CD8-positive, alpha-beta memory T cell (primary cell): Measurements from ENCODE around the gene PAK4. TPM values are rescaled to one million over a fixed set of nuclear protein-coding genes. Genes with fewer than 3 reads are reported as not detected.

Experiments used
- CTCF ChIA-PET: fragments of 350-600 bp; sonication (Branson Sonifier 250); formaldehyde crosslinking; loops from one replicate; lab custom pipeline; 2021; ENCODE audit warnings: antibody characterized with exemption; lab: Charles Lee
- POLR2A ChIA-PET: fragments of 350-600 bp; sonication (Branson Sonifier 250); formaldehyde crosslinking; loops from one replicate; lab custom pipeline; 2021; ENCODE audit warnings: antibody characterized with exemption; lab: Charles Lee
- DNase-seq, 5 donors: peaks; one replicate each; pipeline versions ENCODE4 v3.0.0 to v3.0.0-alpha.2; 2020 to 2022; ENCODE audit warnings: mixed read lengths in 1 of 5
- H3K27ac ChIP-seq: one replicate; pipeline ENCODE4 v1.7.0; 2013; ENCODE audit warnings: low read depth, mild to moderate bottlenecking, low read length, moderate library complexity
- H3K27me3 ChIP-seq: 2 replicates; pipeline ENCODE4 v1.7.0; 2013; ENCODE audit warnings: low read length, mild to moderate bottlenecking; ENCODE audit not compliant: insufficient read depth, poor library complexity, severe bottlenecking
- H3K36me3 ChIP-seq: 2 replicates; pipeline ENCODE4 v1.7.0; 2013; ENCODE audit warnings: mild to moderate bottlenecking, low read length, moderate library complexity; ENCODE audit not compliant: insufficient read depth
- H3K4me1 ChIP-seq: 2 replicates; pipeline ENCODE4 v1.7.0; 2013; ENCODE audit warnings: mild to moderate bottlenecking, low read length, moderate library complexity; ENCODE audit not compliant: insufficient read depth
- H3K4me3 ChIP-seq: 2 replicates; pipeline ENCODE4 v1.7.0; 2013; ENCODE audit warnings: mild to moderate bottlenecking, low read length
- H3K9me3 ChIP-seq: 2 replicates; pipeline ENCODE4 v1.7.0; 2013; ENCODE audit warnings: mild to moderate bottlenecking, low read length
- H3K27ac Mint-ChIP-seq, 8 donors: one replicate each; pipeline ENCODE4 v1.8.0; 2020 to 2021; ENCODE audit warnings: mixed read lengths in 8 of 8, mild to moderate bottlenecking in 6 of 8, inconsistent platforms in 3 of 8, moderate library complexity in 3 of 8
- H3K27me3 Mint-ChIP-seq, 2 donors: one replicate each; pipeline ENCODE4 v1.8.0; 2020 to 2021; ENCODE audit warnings: mixed read lengths in 2 of 2, mild to moderate bottlenecking in 1 of 2, moderate library complexity in 1 of 2
- H3K36me3 Mint-ChIP-seq, 3 donors: one replicate each; pipeline ENCODE4 v1.8.0; 2020 to 2021; ENCODE audit warnings: mixed read lengths in 3 of 3, inconsistent platforms in 1 of 3, mild to moderate bottlenecking in 1 of 3
- H3K4me1 Mint-ChIP-seq, 3 donors: one replicate each; pipeline ENCODE4 v1.8.0; 2020 to 2021; ENCODE audit warnings: mixed read lengths in 3 of 3, inconsistent platforms in 1 of 3, mild to moderate bottlenecking in 1 of 3
- H3K4me3 Mint-ChIP-seq, 7 donors: one replicate each; pipeline ENCODE4 v1.8.0; 2020 to 2021; ENCODE audit warnings: mixed read lengths in 7 of 7, mild to moderate bottlenecking in 6 of 7, moderate library complexity in 4 of 7, inconsistent platforms in 2 of 7
- H3K9me3 Mint-ChIP-seq, 5 donors: one replicate each; pipeline ENCODE4 v1.8.0; 2020 to 2022; ENCODE audit warnings: mixed read lengths in 5 of 5, mild to moderate bottlenecking in 3 of 5, moderate library complexity in 2 of 5, inconsistent platforms in 1 of 5
- polyA plus RNA-seq: library from polyadenylated mRNA; unstranded; fragments of 300-500 nt; fragmentation: Illumina TruSeq; gene quantifications from one replicate; pipeline ENCODE4 v1.2.3, GENCODE V29; 2021
- total RNA-seq, 2 experiments: library from RNA; stranded (reverse); gene quantifications; one replicate each; pipeline ENCODE4 v1.2.3, GENCODE V29; 2021

The PAK4 gene
- total and polyA plus RNA-seq, 3 experiments from 2014 or later = 1.8 to 21.8 (median 21.3) TPM

GRCh38 chr19:39104186-39104596 is 21.4 kb upstream of the PAK4 start:
- Histone ChIP-seq H3K27ac (no peak overlapping the region), H3K9me3 (no peaks in the 10 kb centered on the region), H3K4me1 (no peaks in the 10 kb centered on the region), H3K4me3 (no peak overlapping the region), H3K36me3 (no peaks in the 10 kb centered on the region), H3K27me3 (no peaks in the 10 kb centered on the region)
- DNase-seq = no peak
- H3K27ac Mint-ChIP-seq = no peak overlapping the region
- POLR2A ChIA-PET = no interaction called here
- peaks cover 9 to 12% of the 10 kb centered on the region in 2 donors for H3K27me3 Mint-ChIP-seq
- no peaks in the 10 kb centered on the region for H3K9me3 Mint-ChIP-seq
- no peaks in the 10 kb centered on the region for H3K36me3 Mint-ChIP-seq
- CTCF ChIA-PET = no interaction called here
- H3K4me1 Mint-ChIP-seq = no peaks in the 10 kb centered on the region
- no peak overlapping the region for H3K4me3 Mint-ChIP-seq

GRCh38 chr19:39106194-39106593 is 19.4 kb upstream of the PAK4 start:
- no peaks in the 10 kb centered on the region for H3K9me3 ChIP-seq
- ChIA-PET CTCF (interaction anchor here (1.0 kb wide), 1 partner anchor 54 kb away, joined by 3 read pairs; no protein-coding TSS in a partner anchor), POLR2A (no interaction called here)
- peak overlapping the region in 1 of 8 donors; percentile 17 for H3K27ac Mint-ChIP-seq
- H3K4me1 ChIP-seq = no peaks in the 10 kb centered on the region
- no peak overlapping the region for H3K4me3 ChIP-seq
- H3K4me1 Mint-ChIP-seq = peaks cover 3 to 5% (median 4%) of the 10 kb centered on the region in 3 donors
- DNase-seq = no peak
- no peak overlapping the region for H3K27ac ChIP-seq
- H3K27me3 ChIP-seq = no peaks in the 10 kb centered on the region
- no peaks in the 10 kb centered on the region for H3K9me3 Mint-ChIP-seq
- H3K4me3 Mint-ChIP-seq = no peak overlapping the region
- H3K36me3 ChIP-seq = no peaks in the 10 kb centered on the region
- peaks cover 0 to 9% of the 10 kb centered on the region in 2 donors for H3K27me3 Mint-ChIP-seq
- no peaks in the 10 kb centered on the region for H3K36me3 Mint-ChIP-seq

DNA sequence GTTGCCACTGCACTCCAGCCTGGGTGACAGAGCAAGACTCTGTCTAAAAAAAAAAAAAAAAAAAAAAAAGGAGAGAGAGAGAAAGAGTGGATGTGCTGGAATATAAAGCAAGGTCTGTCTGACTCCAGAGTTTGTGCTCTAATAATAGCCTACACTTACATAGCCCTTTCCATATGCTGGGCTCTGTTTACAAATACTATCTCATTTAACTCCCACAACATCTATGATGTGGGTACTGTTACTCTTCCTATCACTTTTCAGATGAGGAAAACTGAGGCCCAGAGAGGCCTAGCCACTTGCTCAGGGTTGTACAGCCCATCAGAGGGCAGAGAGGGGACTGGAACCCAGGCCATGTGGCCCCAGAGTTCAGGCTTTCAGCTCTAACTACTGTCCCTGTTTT is 15.9 kb upstream of the PAK4 start:
- ChIA-PET POLR2A (no interaction called here), CTCF (interaction anchor here (0.7 to 3.2 kb wide), 14 partner anchors 9 to 423 kb away, joined by 3 to 10 read pairs (median 3); partner anchors contain the start of genes EID2B and SAMD4B)
- no peaks in the 10 kb centered on the region for H3K27me3 ChIP-seq
- no peaks in the 10 kb centered on the region for H3K4me1 ChIP-seq
- H3K9me3 ChIP-seq = no peaks in the 10 kb centered on the region
- Mint-ChIP-seq H3K4me1 (peaks cover 3 to 5% (median 4%) of the 10 kb centered on the region in 3 donors), H3K4me3 (no peak overlapping the region), H3K27ac (no peak overlapping the region), H3K36me3 (no peaks in the 10 kb centered on the region), H3K9me3 (no peaks in the 10 kb centered on the region), H3K27me3 (peaks cover 0 to 20% of the 10 kb centered on the region in 2 donors)
- no peak overlapping the region for H3K27ac ChIP-seq
- H3K4me3 ChIP-seq = no peak overlapping the region
- DNase-seq = no peak
- H3K36me3 ChIP-seq = no peaks in the 10 kb centered on the region

GRCh38 chr19:39110263-39110967 is 15.2 kb upstream of the PAK4 start:
- Histone ChIP-seq H3K27me3 (no peaks in the 10 kb centered on the region), H3K36me3 (no peaks in the 10 kb centered on the region), H3K9me3 (no peaks in the 10 kb centered on the region), H3K4me1 (no peaks in the 10 kb centered on the region), H3K4me3 (no peak overlapping the region), H3K27ac (no peak overlapping the region)
- Mint-ChIP-seq H3K9me3 (no peaks in the 10 kb centered on the region), H3K36me3 (no peaks in the 10 kb centered on the region), H3K4me3 (no peak overlapping the region), H3K4me1 (peaks cover 3 to 5% (median 4%) of the 10 kb centered on the region in 3 donors), H3K27ac (peak overlapping the region in 3 of 8 donors; percentile 17 to 61 (median 23)), H3K27me3 (peaks cover 0 to 23% of the 10 kb centered on the region in 2 donors)
- DNase-seq = peak; percentile 44 to 80 (median 64)
- CTCF ChIA-PET = interaction anchor here (0.7 to 3.2 kb wide), 17 partner anchors 10 to 422 kb away, joined by 3 to 10 read pairs (median 4); partner anchors contain the start of genes EID2B and SAMD4B
- POLR2A ChIA-PET = no interaction called here

DNA sequence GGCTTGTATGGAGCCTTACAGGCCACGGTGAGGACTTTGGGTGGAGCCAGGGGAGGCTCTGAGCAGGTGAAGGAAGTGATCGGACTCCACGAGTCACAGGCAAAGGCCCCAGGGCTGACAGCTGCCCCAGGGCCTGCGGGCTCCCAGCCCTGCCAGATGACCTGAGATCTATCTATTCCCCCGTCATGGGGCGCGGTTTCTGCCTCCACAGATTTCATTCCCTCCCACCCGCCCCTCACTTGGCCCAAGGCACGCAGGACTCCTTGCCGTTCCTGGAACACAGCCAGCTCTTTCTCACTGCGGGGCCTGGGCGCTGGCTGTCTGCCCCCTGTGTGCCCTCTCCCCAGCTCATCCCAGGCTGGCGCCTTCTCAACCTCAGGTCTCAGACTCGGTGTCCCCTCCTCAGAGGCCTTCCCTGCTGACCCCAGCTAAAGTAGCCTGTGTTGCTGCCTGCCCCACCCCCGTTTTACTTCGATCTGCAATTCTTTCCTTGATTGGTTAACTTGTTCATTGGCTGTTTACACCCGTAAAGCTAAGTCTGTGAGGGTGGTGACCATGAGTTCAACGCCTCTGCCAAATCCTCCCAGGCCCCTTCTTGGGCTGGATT is 13.9 kb upstream of the PAK4 start:
- Histone ChIP-seq H3K4me3 (no peak overlapping the region), H3K27me3 (no peaks in the 10 kb centered on the region), H3K36me3 (no peaks in the 10 kb centered on the region), H3K4me1 (no peaks in the 10 kb centered on the region), H3K27ac (no peak overlapping the region), H3K9me3 (no peaks in the 10 kb centered on the region)
- ChIA-PET CTCF (interaction anchor here (0.9 to 2.4 kb wide), 6 partner anchors 10 to 126 kb away, joined by 3 to 10 read pairs (median 4); no protein-coding TSS in a partner anchor), POLR2A (no interaction called here)
- H3K27ac Mint-ChIP-seq = peak overlapping the region in 1 of 8 donors; percentile 6
- no peak overlapping the region for H3K4me3 Mint-ChIP-seq
- peaks cover 3 to 5% (median 4%) of the 10 kb centered on the region in 3 donors for H3K4me1 Mint-ChIP-seq
- H3K9me3 Mint-ChIP-seq = no peaks in the 10 kb centered on the region
- H3K36me3 Mint-ChIP-seq = no peaks in the 10 kb centered on the region
- H3K27me3 Mint-ChIP-seq = peaks cover 0 to 23% of the 10 kb centered on the region in 2 donors
- no peak for DNase-seq

GRCh38 chr19:39112338-39112890 is 13.2 kb upstream of the PAK4 start:
- ChIA-PET POLR2A (no interaction called here), CTCF (interaction anchor here (0.9 to 2.4 kb wide), 2 partner anchors 10 to 77 kb away, joined by 4 to 10 read pairs; no protein-coding TSS in a partner anchor)
- Histone ChIP-seq H3K36me3 (no peaks in the 10 kb centered on the region), H3K27me3 (no peaks in the 10 kb centered on the region), H3K4me1 (no peaks in the 10 kb centered on the region), H3K9me3 (no peaks in the 10 kb centered on the region), H3K27ac (no peak overlapping the region), H3K4me3 (no peak overlapping the region)
- H3K27ac Mint-ChIP-seq = peak overlapping the region in 2 of 8 donors; percentile 6 to 91
- DNase-seq = no peak
- no peaks in the 10 kb centered on the region for H3K36me3 Mint-ChIP-seq
- H3K4me3 Mint-ChIP-seq = no peak overlapping the region
- H3K9me3 Mint-ChIP-seq = no peaks in the 10 kb centered on the region
- H3K4me1 Mint-ChIP-seq = peaks cover 3 to 5% (median 4%) of the 10 kb centered on the region in 3 donors
- H3K27me3 Mint-ChIP-seq = peaks cover 0 to 23% of the 10 kb centered on the region in 2 donors

DNA sequence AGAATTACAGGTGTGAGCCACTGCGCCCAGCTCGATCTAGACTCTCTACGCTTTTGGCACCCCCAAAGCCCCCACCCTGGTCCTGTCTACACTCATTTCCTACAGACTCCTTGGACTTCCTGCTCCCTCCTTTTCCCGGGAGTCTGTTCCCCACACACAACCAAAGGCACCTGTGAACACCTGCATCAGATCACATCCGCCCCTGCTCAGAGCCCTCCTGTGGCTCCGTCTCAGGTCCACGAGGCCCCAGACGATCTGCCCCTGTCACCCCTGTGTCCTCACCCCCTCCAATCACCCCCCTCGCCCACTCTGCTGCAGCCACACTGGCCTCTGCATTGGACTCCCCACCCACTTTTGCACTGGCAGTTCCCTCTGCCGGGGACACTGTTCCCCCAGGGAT is 12.4 kb upstream of the PAK4 start:
- no peak for DNase-seq
- H3K4me1 ChIP-seq = no peaks in the 10 kb centered on the region
- H3K9me3 ChIP-seq = no peaks in the 10 kb centered on the region
- no peaks in the 10 kb centered on the region for H3K36me3 ChIP-seq
- ChIA-PET CTCF (no interaction called here), POLR2A (no interaction called here)
- no peak overlapping the region for H3K27ac ChIP-seq
- peaks cover 0 to 23% of the 10 kb centered on the region in 2 donors for H3K27me3 Mint-ChIP-seq
- no peaks in the 10 kb centered on the region for H3K27me3 ChIP-seq
- H3K4me3 Mint-ChIP-seq = no peak overlapping the region
- no peaks in the 10 kb centered on the region for H3K36me3 Mint-ChIP-seq
- no peaks in the 10 kb centered on the region for H3K9me3 Mint-ChIP-seq
- no peak overlapping the region for H3K4me3 ChIP-seq
- no peak overlapping the region for H3K27ac Mint-ChIP-seq
- peaks cover 3 to 5% (median 4%) of the 10 kb centered on the region in 3 donors for H3K4me1 Mint-ChIP-seq
